Measurements from ENCODE around the gene NEMP1.
"Not testable (repeated sequence)": the region's sequence is repeated elsewhere in the genome, so short reads cannot be mapped to it uniquely, and the experiment has no call there.

Gene NEMP1

GRCh38 chr12:57090490-57090889 lies 11.9 kb upstream of the NEMP1 start:
- DNase-seq, result no peak

DNA sequence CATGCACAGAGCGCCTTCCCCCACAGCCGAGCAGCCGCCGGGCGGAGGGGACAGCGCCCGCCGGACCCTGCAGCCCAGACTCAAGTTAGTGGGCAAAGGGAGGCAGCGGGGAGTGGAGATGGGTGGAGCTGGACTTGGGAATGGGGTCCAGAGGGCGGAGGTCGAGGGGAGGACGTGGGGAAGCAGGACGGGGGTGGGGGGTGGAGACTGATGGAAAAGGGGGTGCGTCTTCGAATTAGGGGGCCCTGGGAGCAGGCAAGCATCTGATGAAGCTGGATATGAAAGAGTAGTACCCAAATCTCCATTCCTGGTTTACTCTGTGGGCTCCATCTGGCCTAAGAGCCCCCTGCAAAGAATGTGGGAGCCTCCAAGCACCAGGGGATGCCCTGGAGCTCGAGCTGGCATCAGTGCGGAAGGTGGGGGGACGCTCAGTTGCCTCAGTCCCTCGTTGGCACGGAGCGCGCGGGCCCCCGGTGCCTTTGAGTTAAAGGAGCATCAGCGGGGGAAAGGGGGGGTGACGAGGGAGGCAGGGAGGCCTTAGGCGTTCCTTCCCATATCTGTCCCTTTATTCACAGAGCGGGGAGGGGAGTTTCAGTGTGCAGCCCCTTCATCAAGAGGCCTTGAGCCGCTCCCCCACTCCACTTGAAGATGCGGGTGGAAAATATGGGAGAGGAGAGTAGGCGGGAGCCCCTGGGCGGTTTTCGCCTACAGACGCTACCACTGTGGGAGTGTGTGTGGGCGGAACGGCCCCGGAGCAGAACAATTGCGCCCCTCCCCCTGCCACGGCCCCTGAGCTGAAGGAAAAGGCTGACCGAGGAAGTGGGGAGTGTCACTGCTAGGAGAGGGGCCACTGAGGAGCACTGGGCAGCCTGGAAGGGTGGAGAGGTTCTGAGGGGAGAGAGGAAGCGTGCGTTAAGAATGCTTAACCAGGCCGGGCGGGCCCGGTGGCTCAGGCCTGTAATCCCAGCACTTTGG lies 11.0 kb upstream of the NEMP1 start:
- DNase-seq, result peak; percentile 55

DNA sequence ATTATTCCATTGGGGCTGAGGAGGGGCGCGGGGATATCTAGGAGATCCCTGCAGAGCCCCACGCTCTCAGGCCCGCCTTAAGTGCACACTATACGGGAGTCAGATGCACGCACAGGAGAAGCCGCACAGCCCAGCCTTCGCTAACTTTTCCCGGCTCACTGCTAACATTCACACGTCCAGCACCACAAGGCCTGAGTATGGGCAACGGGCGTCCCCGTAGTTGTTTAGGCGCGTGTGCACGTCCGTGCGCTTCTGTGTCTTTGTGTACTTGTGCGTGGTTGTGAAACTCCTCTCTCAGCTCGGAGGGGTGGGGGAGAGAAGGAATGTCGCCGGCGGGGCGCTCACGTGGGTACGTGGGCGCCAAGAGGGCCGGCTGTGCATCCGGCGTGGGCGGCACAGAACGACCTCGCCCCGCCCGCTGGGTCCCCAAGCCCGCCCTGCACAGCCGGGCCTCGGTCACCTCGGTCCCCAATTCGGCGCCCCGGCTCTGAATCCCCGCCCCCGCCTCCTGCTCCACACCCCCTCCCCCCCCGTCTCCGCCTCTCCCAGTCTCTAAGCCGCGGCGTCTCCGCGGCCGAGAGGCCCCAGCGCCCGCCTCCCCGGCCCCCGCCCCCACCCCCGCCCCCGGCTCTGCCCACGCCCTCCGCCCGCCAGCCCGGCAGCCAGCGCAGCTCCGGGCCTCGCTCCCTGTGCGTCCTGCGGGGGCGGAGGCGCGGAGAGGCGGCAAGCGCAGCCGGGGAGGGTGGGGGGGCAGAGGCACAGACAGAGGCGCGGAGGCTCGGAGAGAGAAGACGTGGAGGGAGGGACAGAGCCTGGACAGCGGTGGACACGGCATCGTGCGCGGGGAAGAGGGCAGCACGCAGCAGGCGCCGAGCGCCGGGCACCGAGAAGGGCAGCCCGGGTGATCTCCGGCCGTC lies 10.0 kb upstream of the NEMP1 start, which contains the start of gene NAB2:
TSS of gene NAB2 (plus strand) at position 761 of the 917 bp plus-strand sequence. CDS start 158 bp downstream, outside the sequence.
- peak; percentile 95 for DNase-seq

DNA sequence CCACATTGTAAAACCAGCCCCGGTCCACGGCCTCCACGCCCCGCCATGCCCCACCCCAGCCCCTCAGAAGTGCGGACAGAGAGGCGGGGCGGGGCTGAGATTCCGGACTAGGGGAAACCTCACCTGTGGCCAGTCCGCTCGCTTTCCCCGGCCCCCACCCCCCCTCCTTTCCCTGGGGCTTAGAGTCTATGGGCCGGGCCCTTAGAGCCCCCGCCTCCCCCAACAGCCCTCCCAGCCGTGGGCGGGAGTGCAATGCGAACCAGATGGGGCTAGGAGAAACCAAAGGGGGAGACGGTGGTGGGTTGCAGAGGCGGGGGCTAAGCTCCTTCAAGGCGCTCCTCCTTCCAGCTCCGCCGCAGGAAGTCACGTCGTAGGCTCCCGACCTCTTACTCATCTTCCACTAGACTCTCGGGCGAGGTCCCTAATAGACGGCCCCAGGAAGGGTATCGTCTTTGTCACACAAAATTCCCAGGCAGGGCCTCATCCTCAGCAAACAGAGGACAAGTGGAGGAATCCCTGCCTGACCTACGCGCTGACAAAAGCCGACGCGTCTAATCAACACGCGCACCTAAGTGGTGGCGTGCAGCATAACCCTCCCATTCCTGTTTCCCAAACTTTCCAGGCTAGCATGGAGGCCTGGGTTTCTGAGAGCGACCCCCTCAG lies 9.2 kb upstream of the NEMP1 start:
- DNase-seq, result peak; percentile 91

GRCh38 chr12:57087010-57087690 lies 8.6 kb upstream of the NEMP1 start:
- DNase-seq, result peak; percentile 92

GRCh38 chr12:57086493-57087009 lies 8.0 kb upstream of the NEMP1 start:
- DNase-seq, result peak; percentile 62

- DNase-seq, result peak; percentile 31
Observed at GRCh38 chr12:57085999-57086492, 7.5 kb upstream of the NEMP1 start.

DNA sequence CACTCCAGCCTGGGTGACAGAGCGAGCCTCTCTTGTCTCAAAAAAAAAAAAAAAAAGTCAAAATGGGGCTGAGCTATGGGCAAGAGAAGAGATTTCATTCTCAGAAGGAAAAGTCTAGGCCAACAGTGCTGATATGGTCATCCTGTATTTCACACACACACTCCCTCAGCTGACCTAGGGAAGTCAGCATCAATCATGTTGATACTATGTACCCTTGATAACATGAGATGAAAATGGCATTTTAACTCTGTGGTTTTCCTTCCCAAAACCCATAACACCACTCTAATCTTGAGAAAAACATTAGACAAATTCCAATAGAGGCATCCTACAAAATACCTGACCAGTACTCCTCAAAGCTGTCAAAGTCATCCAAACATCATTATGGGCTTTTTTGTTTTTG lies 2.3 kb upstream of the NEMP1 start:
- no peak for DNase-seq

- no peak for DNase-seq
Observed at GRCh38 chr12:57079821-57080220, 1.2 kb upstream of the NEMP1 start.

DNA sequence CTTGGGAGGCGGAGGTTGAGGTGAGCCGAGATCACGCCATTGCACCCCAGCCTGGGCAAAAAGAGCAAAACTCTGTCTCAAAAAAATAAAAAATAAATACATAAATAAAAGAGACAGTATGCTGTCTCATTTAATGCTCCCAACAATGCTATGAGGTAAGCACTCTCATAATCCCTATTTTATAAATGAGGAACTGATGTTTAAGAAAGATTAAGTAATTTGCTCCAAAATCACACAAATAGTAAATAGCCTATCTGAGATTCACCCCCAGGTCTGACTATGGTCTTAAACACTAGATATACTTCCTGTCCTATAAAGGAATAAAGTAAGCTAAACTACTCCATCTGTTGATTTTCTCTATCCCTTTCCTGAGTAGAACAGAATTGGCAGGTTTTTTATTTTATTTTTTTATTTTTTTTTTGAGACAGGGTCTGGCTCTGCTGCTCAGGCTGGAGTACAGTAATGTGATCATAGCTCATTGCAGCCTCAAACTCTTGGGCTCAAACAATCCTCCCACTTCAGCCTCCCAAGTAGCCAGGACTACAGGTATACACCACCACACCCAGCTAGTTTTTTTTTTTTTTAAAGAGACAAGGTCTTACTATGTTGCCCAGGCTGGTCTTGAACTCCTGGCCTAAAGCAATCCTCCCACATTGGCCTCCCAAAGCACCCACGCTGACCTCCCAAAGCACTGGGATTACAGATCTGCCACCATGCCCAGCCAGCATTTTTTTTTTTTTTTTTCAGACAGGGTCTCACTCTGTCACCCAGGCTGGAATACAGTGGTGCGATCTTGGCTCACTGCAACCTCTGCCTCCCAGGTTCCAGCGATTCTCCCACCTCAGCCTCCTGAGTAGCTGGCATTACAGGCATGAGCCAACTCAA lies 4.8 kb downstream of the NEMP1 start:
- DNase-seq, result not testable (repeated sequence)

DNA sequence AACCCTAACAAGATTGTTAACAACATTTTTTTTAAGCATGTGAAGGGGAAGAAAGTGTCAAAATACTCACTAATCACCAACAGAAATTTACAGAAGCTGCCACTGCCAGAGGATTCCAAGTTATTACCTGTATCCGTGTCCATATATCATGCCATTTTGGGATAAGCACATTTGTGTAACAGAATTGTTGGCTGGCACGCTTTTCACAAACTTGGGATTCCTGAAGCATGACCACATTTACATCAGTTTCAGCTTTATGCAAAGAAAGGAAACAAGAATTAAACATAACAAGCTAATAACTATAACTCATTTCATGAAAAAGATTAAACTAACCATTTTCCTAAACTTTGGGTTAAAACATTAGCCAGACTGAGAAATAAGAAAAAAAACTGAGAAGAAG lies 5.9 kb downstream of the NEMP1 start:
- no peak for DNase-seq

- peak; percentile 89 for DNase-seq
Observed at GRCh38 chr12:57069523-57069922, 9.1 kb downstream of the NEMP1 start.

- DNase-seq, result no peak
Observed at GRCh38 chr12:57066245-57066644, 12.3 kb downstream of the NEMP1 start.

- DNase-seq, result peak; percentile 91
Observed at GRCh38 chr12:57063991-57064685, 14.5 kb downstream of the NEMP1 start.

- no peak for DNase-seq
Observed at GRCh38 chr12:57058454-57058853, 20.1 kb downstream of the NEMP1 start.

DNA sequence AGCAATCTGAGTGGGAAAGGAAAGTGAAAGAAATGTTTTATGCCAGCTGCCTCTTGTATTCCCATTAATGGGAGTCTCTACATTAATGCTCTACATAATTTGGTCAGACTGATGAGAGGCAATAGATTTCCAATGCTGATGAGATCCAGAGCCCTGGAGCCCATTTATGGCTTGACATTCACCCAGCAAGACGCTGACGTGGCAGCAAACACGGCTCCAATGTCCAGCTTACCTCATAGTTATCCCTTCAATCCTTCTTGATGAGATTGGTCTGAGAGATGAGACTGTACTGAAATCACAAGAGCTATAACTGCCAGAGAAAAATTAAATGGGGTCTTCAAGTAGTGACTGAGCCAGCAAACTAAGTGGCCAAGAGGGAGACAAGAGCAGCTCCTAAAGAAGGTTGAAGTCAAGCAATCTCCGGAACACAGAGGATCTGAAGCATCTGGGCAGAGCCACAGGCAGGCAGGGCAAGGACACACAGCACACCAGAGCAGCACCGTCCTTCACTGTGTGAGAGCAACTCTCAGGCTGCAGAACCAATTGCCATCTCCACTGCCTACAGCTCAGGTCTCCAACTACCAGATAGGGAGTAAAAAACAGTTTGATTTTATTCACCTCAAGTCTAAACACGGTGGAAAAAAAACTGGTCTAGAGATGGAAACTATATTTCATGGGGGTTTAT lies 21.4 kb downstream of the NEMP1 start:
- peak; percentile 20 for DNase-seq

- DNase-seq, result peak; percentile 88
Observed at GRCh38 chr12:57055824-57056223, 22.8 kb downstream of the NEMP1 start.

- not testable (repeated sequence) for DNase-seq
Observed at GRCh38 chr12:57053901-57054300, 24.7 kb downstream of the NEMP1 start.

DNA sequence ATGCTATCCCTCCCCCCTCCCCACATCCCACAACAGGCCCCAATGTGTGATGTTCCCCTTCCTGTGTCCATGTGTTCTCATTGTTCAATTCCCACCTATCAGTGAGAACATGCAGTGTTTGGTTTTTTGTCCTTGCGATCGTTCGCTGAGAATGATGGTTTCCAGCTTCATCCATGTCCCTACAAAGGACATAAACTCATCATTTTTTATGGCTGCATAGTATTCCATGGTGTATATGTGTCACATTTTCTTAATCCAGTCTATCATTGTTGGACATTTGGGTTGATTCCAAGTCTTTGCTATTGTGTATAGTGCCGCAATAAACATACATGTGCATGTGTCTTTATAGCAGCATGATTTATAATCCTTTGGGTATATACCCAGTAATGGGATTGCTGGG lies 25.4 kb downstream of the NEMP1 start:
- not testable (repeated sequence) for DNase-seq

Measured in suppressor macrophage treated with lipopolysaccharide for 4 hours (primary cell).